Measurements from ENCODE around the gene PLIN5.
"Not testable (repeated sequence)": the region's sequence is repeated elsewhere in the genome, so short reads cannot be mapped to it uniquely, and the experiment has no call there.

The PLIN5 gene

DNA sequence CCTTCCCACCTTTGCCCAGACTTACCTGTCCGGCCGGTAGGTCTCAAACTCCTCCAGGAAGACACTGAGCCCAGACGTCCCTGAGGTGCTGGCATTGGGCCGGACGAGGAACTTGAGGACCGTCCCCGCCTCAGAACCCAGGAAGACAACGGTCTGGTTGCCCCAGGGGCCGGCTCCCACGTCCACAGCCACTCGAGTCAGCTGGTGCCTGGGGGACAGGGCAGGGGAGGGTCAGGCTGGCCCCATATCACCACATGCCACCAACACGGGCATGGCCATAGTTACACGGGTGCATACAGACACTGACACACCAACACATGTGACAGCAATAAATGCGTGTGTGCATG lies 13.2 kb upstream of the PLIN5 start:
- no peak for DNase-seq
- intact Hi-C loops (cut with DNase I): no loop called here

DNA sequence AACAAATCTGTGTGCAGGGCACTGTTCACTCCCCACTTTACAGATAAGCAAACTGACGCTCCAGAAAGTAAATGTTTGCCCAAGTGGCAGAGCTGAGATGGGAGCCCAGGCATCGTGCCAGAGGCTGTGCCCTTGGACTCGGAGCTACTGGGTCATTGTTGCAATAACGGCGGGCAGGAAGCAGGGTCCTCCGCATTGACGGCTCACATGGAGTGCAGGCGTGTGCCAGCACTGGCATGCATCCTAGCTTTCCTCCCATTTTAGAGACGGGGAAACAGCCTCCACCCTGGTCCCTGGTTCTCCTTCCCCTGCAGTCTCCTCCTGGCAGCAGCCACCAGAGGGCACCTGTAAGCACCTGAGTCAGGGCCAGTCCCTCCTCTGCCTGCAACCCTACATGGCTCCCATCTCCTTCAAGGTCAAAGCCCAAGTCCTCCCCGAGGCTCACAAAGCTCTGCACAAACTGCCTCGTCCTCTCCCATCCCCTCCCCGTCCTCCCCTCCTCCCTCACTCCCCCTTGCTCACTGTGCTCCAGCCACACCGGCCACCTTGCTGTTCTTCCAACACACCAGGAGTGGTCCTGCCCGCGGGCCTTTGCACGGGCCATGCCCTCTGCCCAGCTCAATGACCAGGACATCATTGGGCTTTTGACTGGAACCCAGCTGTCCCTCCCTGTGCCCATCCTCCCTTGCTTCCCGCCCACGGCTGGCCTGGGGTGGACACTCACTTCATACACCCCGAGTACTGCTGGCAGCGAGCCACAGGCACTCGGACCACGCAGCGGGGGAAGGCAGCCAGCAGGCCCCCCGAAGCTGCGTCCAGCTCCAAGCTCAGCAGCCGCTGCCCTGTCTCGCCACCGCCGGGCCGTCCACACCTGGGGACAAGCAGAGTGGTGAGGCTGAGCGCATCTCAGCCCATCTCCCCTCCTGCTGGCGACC lies 12.5 kb upstream of the PLIN5 start:
- intact Hi-C loops (cut with DNase I): no loop called here
- DNase-seq: no peak

DNA sequence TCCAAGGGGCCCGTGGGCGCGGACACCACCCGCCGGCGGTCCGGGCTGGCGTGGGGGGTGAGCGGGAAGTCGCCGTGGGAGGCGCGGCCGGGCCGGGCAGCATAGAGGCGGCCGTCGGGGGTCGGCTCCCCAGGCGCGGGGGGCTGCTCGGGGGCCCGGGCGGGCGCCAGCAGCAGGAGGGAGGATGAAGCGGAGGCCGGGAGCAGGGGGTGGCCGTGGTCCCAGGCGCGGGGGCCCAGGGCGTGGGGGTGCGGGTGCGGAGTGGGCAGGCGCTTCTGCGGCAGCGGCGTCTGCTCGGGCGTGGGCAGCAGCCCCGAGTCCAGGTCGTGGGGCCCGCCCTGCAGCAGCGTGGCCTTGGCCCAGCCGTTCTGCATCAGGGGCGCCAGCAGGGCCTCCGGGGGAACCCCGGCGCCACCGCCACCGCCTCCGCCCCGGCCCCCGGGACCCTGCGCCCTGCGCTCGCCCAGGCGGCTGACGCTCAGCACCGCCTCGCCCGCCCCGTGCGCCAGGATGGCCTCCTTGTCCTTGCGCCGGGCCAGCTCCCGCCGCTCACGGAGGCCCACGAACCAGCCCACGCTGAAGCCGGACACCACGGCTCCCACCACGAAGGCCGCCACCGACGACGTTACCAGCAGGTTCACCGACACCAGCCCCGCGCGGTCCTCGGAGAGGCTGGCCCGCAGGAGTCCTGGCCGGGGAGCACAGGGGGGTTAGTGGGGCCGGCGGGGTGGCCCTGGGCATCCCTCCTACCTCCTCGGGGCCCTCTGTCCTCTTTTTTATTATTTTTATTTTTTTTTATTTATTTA lies 9.0 kb upstream of the PLIN5 start:
- intact Hi-C loops (cut with DNase I): no loop called here
- DNase-seq: no peak

- intact Hi-C loops (cut with DNase I): no loop called here
Measured at GRCh38 chr19:4542896-4543841, 8.1 kb upstream of the PLIN5 start.

GRCh38 chr19:4541806-4542145 lies 6.8 kb upstream of the PLIN5 start:
- intact Hi-C loops (cut with DNase I); DNase-seq: not testable (repeated sequence)

More at GRCh38 chr19:4542896-4543841, 8.1 kb upstream of the PLIN5 start:
- no peak for DNase-seq

GRCh38 chr19:4541114-4541805 lies 6.2 kb upstream of the PLIN5 start:
- no peak for DNase-seq
- intact Hi-C loops (cut with DNase I): no loop called here

GRCh38 chr19:4539693-4540581 lies 4.9 kb upstream of the PLIN5 start, which contains the start of gene LRG1:
Gene LRG1, minus strand, starts transcription at chr19:4540036. Its CDS starts 23 bp downstream, at chr19:4540013.
- no peak for DNase-seq
- intact Hi-C loops (cut with DNase I): no loop called here

GRCh38 chr19:4539169-4539692 lies 4.2 kb upstream of the PLIN5 start:
- intact Hi-C loops (cut with DNase I): no loop called here
- DNase-seq: no peak

DNA sequence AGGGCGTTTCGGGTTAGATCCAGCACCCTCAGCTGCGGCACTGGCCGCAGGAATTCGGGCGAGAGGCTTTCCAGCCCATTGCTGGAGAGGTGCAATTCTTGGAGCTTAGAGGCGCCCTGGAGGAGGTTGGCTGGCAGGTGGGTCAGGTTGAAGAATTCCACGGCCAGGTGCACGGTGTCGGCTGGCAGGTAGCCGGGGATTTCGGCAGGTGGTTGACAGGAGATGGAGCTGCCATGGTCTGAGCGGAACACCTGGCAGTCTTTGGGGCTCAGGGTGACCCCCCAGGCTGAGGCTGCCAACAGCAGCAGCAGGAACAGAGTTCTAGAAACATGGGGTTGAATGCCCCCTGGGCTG lies 3.6 kb upstream of the PLIN5 start:
- intact Hi-C loops (cut with DNase I): no loop called here

DNA sequence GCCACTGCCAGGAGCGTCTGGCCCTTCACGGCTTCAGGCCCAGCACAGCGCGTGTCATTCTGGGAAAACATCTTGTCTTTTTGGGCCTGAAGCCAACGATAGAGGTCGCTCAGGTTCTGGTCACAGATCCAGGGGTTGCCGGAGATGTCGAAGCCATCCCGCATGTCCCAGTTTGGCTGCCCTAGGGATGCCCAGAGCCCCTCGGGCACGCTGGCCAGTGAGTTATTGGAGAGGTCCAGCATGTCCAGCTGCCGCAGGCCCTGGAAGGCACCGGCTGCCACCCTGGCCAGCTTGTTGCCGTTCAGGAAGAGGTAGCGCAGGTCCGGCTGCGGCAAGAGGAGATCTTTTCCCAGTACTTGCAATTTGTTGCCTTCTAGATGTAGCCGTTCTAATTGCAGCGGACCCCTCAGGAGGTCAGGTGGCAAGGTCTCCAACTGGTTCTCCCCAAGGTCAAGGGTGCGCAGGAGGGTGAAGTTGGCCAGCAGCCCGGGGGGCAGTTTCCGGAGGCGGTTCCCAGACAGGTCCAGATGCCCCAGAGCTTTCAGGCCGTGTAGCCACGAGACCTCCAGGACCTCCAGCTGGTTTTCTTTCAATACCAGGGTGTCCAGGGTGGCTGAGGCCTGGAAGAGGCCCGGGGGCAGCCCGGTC lies 3.1 kb upstream of the PLIN5 start:
- intact Hi-C loops (cut with DNase I): no loop called here
- DNase-seq: no peak

More for the DNA sequence above, 3.6 kb upstream of the PLIN5 start:
- DNase-seq: no peak

DNA sequence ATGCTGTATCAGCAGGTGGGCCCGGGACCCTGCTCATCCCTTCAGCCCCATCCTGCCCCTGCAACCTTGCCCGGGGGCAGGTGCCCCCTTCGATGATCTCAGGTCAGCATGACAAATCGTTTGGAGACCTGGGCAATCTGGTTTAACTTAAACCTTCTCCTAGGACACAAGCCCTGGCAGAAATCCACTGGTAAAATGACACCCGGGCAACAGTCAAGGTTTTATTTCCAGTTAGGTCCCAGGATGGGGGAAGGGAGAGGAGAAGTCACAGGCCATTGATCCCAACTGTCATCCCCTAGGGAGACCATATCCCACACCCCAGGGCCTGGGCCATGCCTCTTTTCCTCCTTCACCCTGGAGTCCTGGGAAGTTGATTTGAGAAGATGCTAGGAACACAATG lies 1.8 kb upstream of the PLIN5 start:
- intact Hi-C loops (cut with DNase I): no loop called here
- no peak for DNase-seq

DNA sequence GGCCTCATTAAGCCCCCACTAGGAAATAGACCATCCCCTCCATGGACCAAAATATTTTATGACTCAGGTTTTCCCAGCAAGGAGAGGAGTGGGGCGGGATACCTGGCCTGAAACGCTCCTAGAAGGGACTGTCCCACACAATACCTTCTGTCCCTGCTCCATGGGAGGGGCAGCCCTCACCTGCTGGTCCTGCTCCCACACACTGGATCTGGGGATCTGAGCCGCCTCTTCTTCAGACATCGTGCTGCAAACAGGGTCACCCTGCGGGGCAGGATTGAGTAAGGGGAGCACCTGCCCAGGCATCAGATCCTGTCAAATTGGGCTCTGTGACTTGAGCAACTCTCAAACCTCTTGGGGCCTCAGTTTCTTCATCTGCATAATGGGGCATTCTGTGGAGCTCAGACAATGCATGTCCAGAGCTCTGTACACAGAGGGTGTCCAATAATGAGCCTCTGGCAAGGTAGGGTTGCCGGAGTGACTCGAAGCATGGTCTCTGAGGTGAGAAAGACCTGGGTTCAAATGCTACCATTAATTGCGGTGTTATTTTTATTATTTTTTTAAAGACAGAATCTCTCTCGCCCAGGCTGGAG lies 1.1 kb downstream of the PLIN5 start:
- DNase-seq: no peak
- intact Hi-C loops (cut with DNase I): no loop called here

DNA sequence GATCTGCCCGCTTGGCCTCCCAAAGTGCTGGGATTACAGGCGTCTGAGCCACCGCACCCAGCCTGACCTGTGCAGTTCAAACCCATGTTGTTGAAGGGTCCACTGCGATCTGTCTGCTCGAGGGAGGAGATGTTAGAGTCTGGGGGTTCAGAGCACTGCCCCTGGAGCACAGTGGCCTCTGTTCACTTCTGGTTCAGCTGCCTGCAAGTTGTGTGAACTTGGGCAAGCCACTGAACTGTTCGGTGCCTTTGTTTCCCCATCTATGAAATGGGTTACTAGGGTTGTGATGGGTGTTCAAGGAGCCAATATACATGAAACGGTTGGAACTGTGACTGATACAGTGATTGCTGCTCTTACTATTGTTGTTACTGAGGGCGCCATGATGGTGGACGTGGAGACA lies 1.7 kb downstream of the PLIN5 start:
- no peak for DNase-seq
- intact Hi-C loops (cut with DNase I): no loop called here

GRCh38 chr19:4531562-4532165 lies 3.4 kb downstream of the PLIN5 start:
- intact Hi-C loops (cut with DNase I): no loop called here
- no peak for DNase-seq

DNA sequence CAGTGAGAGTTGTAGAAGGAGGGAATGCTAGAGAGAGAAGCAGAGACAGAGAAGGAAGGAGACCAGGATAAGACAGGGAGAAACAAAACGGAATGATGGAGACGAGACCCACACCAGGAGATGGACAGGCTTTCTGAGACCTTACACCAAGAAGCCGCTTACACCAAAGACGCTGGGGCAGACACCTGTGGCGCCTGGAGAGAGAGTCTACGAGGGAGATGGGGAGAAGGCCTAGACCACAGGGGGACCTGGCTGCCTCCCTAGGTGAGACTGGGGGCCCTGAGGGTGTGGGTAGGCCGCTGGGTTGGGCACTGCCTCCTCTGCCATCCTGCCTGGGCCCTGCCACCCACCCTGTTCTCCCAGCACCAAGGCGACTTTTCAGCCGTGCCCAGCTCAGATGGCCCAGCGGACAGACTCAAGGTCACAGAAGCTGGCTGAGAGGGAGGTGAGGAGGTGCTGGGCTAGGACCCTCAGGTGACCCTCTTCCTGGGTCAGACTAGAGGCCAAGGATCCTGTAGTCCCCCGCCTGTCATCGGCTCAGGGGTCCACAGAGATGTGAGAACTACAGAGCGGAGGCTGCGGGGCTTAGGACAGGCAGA lies 5.0 kb downstream of the PLIN5 start:
- DNase-seq: no peak
- intact Hi-C loops (cut with DNase I): no loop called here

DNA sequence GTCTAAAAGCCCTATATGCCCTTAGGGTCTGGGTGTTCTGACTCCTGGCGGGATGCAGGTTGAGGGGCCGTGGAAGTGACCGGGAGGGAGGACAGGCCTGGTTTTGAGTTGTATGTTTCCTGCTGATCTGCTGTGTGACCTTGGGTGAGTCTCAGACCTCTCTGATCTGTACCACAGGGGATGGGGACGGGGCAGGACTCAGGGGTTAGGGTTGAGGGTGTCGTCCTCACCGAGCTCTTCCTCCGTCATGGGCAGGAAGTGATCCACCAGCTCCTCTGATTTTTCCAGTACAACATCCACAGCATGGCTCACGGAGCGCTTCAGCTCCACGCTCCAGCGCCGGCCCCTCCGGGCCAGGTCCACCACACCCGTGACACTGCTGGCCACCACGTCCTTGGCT lies 6.2 kb downstream of the PLIN5 start:
- intact Hi-C loops (cut with DNase I): no loop called here
- DNase-seq: no peak

DNA sequence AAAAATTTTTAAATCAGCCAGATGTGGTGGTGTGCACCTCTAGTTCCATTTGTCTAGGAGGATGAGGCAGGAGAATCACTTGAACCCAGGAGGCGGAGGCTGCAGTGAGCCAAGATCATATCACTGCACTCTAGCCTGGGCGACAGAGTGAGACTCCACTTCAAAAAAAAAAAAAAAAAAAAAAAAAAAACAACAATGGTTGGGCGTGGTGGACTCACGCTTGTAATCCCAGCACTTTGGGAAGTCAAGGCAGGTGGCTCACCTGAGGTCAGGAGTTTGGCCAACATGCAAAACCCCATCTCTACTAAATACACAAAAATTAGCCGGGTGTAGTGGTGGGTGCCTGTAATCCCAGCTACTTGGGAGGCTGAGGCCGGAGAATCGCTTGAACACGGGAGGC lies 7.6 kb downstream of the PLIN5 start:
- DNase-seq; intact Hi-C loops (cut with DNase I): not testable (repeated sequence)

All from posterior cingulate gyrus (tissue), 11 donors.